Endodermal cell (in vitro differentiated cells): ENCODE data around the gene SNTB2. TPM values are rescaled to one million over a fixed set of nuclear protein-coding genes. Genes with fewer than 3 reads are reported as not detected.

Experiments
- DNase-seq: peaks from one replicate; pipeline ENCODE4 v3.0.0-alpha.2; 2017
- H3K27ac ChIP-seq: 2 replicates; pipeline ENCODE4 v1.5.1; 2013; ENCODE audit warnings: mild to moderate bottlenecking, low read depth, low read length, moderate library complexity
- H3K27me3 ChIP-seq: 2 replicates; pipeline ENCODE4 v1.6.1; 2013; ENCODE audit warnings: mild to moderate bottlenecking, low read length, moderate library complexity; ENCODE audit not compliant: insufficient read depth, control insufficient read depth, poor library complexity, severe bottlenecking
- H3K36me3 ChIP-seq: 2 replicates; pipeline ENCODE4 v1.7.0; 2013; ENCODE audit warnings: mild to moderate bottlenecking, low read length, moderate library complexity; ENCODE audit not compliant: control insufficient read depth, insufficient read depth
- H3K4me1 ChIP-seq: one replicate; pipeline ENCODE4 v1.7.0; 2013; ENCODE audit warnings: low read length; ENCODE audit not compliant: control insufficient read depth, insufficient read depth
- H3K4me3 ChIP-seq: 2 replicates; pipeline ENCODE4 v1.5.1; 2013; ENCODE audit warnings: mild to moderate bottlenecking, low read length, moderate library complexity
- H3K9ac ChIP-seq: 2 replicates; pipeline ENCODE4 v1.6.1; 2013; ENCODE audit warnings: mild to moderate bottlenecking, low read length, moderate library complexity; ENCODE audit not compliant: poor library complexity, severe bottlenecking; ENCODE audit errors: extremely low read depth
- H3K9me3 ChIP-seq: 2 replicates; pipeline ENCODE4 v1.6.1; 2013; ENCODE audit warnings: mild to moderate bottlenecking, low read length, moderate library complexity; ENCODE audit not compliant: control insufficient read depth
- H3K27ac Mint-ChIP-seq: 2 replicates; pipeline ENCODE4 v1.8.0; 2020; ENCODE audit warnings: mixed read lengths
- H3K27me3 Mint-ChIP-seq: 2 replicates; pipeline ENCODE4 v1.8.0; 2021; ENCODE audit warnings: mild to moderate bottlenecking, mixed read lengths; ENCODE audit not compliant: insufficient read depth
- H3K36me3 Mint-ChIP-seq: 2 replicates; pipeline ENCODE4 v1.8.0; 2020; ENCODE audit warnings: low read depth, mixed read lengths
- H3K4me1 Mint-ChIP-seq: 2 replicates; pipeline ENCODE4 v1.8.0; 2020; ENCODE audit warnings: mixed read lengths
- H3K4me3 Mint-ChIP-seq: 2 replicates; pipeline ENCODE4 v1.8.0; 2020; ENCODE audit warnings: mild to moderate bottlenecking, moderate library complexity, mixed read lengths
- H3K9me3 Mint-ChIP-seq: 2 replicates; pipeline ENCODE4 v1.8.0; 2020; ENCODE audit warnings: mild to moderate bottlenecking, mixed read lengths
- CTCF ChIP-seq: fragments of 200-600 bp; sonication (generic); conservative IDR thresholded peaks from 2 replicates; pipeline ENCODE4 v1.5.0; 2021; ENCODE audit warnings: antibody characterized with exemption, mild to moderate bottlenecking
- WGBS, 2 experiments: methylation state at CpG; one replicate each; pipeline versions ENCODE4 v1.1.5 to v1.1.7; 2013; ENCODE audit warnings: missing lambda C conversion rate in 2 of 2, mixed read lengths in 1 of 2; ENCODE audit not compliant: insufficient coverage in 1 of 2, insufficient read length in 1 of 2; 5-methylcytosine and 5-hydroxymethylcytosine counted together
- total RNA-seq, 2 donors: library from RNA; stranded (reverse); fragmentation: NEBNext Ultra II Directional in 1 of 2; extraction: Animal tissue kit (Norgen Biotek cat#: 25700) in 1 of 2; gene quantifications; 2 replicates in 1 of 2; 3 replicates in 1 of 2; pipeline ENCODE4 v1.2.1, GENCODE V29; 2021

The SNTB2 gene
- total RNA-seq, 2 donors from 2014 or later, result 15.4 to 24.1 TPM

- no peak for TF ChIP-seq CTCF
- no peak overlapping the region for H3K27ac Mint-ChIP-seq
- peaks cover 7% of the 10 kb centered on the region for H3K36me3 Mint-ChIP-seq
Measured at GRCh38 chr16:69236319-69236718, 49.4 kb downstream of the SNTB2 start.

GRCh38 chr16:69237296-69237695 lies 50.3 kb downstream of the SNTB2 start:
- H3K36me3 ChIP-seq, result no peaks in the 10 kb centered on the region
- no peaks in the 10 kb centered on the region for H3K9me3 ChIP-seq
- no peak for DNase-seq
- Mint-ChIP-seq H3K36me3 (peaks cover 7% of the 10 kb centered on the region), H3K27ac (no peak overlapping the region), H3K4me3 (no peak overlapping the region), H3K27me3 (no peaks in the 10 kb centered on the region), H3K4me1 (no peaks in the 10 kb centered on the region), H3K9me3 (no peaks in the 10 kb centered on the region)
- 92 to 95% methylated on average over 1 to 3 of the region's 3 CpGs for whole genome bisulfite sequencing, 2 experiments
- no peak overlapping the region for H3K4me3 ChIP-seq
- H3K9ac ChIP-seq, result no peak overlapping the region
- H3K27me3 ChIP-seq, result no peaks in the 10 kb centered on the region
- no peak for TF ChIP-seq CTCF
- H3K27ac ChIP-seq, result no peak overlapping the region
- no peaks in the 10 kb centered on the region for H3K4me1 ChIP-seq

More at GRCh38 chr16:69236319-69236718, 49.4 kb downstream of the SNTB2 start:
- Histone ChIP-seq H3K4me3 (no peak overlapping the region), H3K9ac (no peak overlapping the region), H3K4me1 (no peaks in the 10 kb centered on the region), H3K27ac (no peak overlapping the region), H3K9me3 (no peaks in the 10 kb centered on the region), H3K27me3 (no peaks in the 10 kb centered on the region), H3K36me3 (no peaks in the 10 kb centered on the region)
- Mint-ChIP-seq H3K4me3 (no peak overlapping the region), H3K27me3 (no peaks in the 10 kb centered on the region), H3K4me1 (no peaks in the 10 kb centered on the region), H3K9me3 (no peaks in the 10 kb centered on the region)
- DNase-seq, result no peak

- H3K4me1 Mint-ChIP-seq, result peaks cover 5% of the 10 kb centered on the region
- TF ChIP-seq CTCF, result no peak
- H3K4me3 ChIP-seq, result no peak overlapping the region
- DNase-seq, result no peak
- peaks cover 7% of the 10 kb centered on the region for H3K36me3 Mint-ChIP-seq
- no peaks in the 10 kb centered on the region for H3K36me3 ChIP-seq
- H3K9me3 Mint-ChIP-seq, result no peaks in the 10 kb centered on the region
- no CpG with 5 or more reads among the region's 1 CpG for WGBS, 2 experiments
- H3K27ac Mint-ChIP-seq, result no peak overlapping the region
- H3K27me3 Mint-ChIP-seq, result no peaks in the 10 kb centered on the region
- H3K4me1 ChIP-seq, result no peaks in the 10 kb centered on the region
- no peaks in the 10 kb centered on the region for H3K27me3 ChIP-seq
- H3K9ac ChIP-seq, result no peak overlapping the region
- no peak overlapping the region for H3K27ac ChIP-seq
- no peak overlapping the region for H3K4me3 Mint-ChIP-seq
- H3K9me3 ChIP-seq, result no peaks in the 10 kb centered on the region
Measured at GRCh38 chr16:69239851-69240250, 52.9 kb downstream of the SNTB2 start.
